ENCODE data around the gene PAX5.

The PAX5 gene

DNA sequence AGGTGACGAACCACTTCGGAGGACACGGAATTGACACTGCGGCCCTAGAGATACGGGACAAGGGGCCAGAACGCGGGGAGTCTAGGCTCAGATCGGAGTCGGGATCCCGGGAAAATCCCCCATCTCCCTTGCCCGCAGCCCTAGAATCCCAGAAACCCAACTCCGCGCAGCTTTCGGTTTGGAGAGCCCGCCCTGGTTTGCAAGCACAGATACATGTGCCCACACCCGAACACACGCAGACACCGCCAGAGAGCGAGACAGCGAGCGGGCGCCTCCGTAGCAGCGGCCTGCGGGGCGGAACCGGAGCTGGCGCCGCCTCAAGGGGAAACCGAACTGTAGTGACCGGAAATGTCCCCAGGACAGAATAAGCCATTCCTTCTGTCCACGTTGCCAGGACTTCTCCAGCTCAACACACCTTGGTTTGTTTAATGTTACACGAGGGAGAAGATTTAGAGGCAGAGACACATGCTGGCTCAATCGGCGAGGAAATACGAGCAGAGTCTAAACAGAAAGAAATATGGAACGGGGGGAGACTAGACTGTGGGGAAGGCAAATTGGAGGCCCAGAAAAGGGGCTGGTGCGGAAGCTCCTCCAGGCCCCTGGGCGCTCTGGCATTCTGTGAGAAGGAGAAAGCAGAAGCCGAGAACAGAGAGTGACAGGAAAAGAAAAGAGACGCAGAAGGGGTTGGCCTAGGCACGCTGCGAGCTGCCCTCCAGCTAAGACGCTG is 2.9 kb upstream of the PAX5 start:
- DNase-seq: peak; percentile 45

DNA sequence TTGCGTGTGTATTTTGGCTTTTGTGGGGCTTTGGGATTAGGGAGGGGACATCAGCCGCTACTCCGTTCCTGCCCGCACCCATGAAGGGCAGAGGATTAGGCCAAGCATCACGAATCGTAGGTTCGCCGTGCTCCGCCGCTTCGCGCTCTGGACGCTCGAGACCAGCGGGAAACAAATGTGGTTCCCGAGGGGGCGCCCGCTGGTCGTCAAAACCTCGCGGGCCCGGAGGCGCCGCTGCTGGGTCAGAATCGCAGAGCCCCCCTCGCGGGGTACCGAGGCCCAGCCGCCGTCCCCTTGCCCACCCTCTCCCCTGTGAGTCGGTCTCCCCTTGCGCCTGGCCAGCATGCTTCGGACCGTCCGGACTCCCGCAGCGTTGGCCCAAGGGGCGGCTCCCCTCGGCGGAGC is 2.3 kb upstream of the PAX5 start:
- DNase-seq: no peak

DNA sequence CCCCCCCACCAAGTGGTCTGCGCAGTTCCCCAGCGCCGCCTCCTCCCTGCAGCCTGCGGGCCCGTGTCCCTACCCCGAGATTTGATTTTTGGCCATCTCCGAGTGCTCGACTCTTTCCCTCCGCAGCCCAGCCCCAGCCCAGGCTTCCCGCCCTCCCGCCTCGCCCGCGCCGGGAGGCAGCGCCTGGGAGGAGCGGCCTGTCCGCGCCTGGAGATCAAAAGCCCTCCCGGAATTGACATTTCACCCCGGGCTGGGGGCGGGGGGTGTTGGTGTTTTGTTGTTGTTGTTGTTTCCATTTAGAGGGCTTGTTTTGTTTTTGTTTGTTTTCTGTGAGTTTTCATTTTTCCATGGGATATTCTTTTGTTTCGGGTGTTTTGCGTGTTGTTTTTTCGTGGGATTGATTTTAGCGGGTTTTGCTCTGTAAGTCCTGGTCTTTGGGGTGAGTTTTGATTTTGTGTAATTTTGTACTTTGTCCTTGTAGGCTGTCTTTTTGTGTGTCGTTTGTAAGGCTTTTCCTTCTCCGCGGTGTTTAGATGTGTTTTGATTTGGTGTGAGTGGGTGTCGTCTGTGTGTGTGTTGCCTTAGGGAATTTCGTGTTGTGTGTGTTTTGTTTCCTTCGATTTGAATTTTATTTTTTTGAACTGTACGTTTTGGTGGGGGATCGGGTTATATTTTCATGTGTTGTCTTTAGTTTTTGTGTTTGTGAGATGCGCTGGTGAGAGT is 1.7 kb upstream of the PAX5 start:
- no peak for DNase-seq

GRCh38 chr9:37034938-37035647 is 1.0 kb upstream of the PAX5 start:
- DNase-seq: no peak

GRCh38 chr9:37034305-37034937 is 353 bp upstream of the PAX5 start:
- no peak for DNase-seq

GRCh38 chr9:37033141-37033540 is 927 bp downstream of the PAX5 start:
- no peak for DNase-seq

- DNase-seq: no peak
Observed at GRCh38 chr9:37032713-37033112, 1.4 kb downstream of the PAX5 start.

DNA sequence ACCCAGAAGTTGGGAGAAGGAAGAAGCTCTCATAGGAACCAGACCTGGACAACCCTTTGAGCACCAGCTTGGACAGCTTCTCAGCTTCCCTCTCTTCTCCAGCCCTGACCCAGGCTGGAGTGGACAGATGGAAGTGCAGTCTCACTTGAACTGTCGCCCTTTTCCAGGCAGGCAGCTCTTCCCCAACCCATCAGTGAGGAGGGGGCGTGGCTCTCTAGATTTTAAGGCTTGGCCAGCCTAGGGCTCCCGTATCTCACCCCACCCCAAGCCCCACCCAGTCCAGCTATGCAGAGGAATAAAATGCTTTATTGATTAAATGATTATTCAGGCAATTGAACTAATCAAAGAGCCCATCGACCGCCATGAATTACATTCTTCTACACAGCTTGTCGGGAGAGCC is 2.2 kb downstream of the PAX5 start:
- DNase-seq: no peak

DNA sequence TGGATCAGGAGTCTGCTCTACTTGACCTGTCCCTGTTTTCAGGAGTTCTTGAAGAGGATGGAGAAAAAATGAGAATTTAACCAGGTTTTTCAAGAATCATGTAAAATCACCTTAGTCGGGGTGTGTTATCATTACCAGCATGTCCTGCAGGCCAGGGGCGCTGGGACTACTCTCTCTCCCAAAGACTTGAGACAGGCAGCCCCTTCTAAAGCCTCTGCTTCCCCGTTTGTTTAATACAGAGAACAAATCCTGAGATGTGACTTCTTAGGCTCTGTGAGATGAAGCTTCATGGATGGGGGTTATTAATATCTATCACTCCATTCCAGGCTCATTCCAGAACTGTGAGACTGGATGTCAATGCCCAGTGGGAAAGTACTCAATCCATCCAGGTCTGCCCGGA is 3.0 kb downstream of the PAX5 start:
- no peak for DNase-seq

DNA sequence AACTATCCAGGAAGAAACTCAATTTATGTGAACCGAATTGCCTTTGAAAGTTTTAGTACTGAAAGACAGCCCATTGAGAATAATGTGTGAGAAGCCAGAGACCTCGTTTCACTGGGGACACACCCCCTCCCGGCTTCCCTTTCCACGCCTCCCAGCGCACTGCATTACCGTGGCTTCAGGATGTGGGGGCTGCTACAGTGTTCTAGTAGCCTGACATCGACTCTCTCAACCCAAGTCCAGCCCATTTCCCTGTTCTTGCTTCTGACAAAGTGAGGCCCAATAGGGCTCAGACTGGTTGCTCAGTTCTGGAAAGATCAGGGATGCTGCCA is 3.5 kb downstream of the PAX5 start:
- no peak for DNase-seq

- no peak for DNase-seq
Observed at GRCh38 chr9:37029776-37030610, 4.1 kb downstream of the PAX5 start.

DNA sequence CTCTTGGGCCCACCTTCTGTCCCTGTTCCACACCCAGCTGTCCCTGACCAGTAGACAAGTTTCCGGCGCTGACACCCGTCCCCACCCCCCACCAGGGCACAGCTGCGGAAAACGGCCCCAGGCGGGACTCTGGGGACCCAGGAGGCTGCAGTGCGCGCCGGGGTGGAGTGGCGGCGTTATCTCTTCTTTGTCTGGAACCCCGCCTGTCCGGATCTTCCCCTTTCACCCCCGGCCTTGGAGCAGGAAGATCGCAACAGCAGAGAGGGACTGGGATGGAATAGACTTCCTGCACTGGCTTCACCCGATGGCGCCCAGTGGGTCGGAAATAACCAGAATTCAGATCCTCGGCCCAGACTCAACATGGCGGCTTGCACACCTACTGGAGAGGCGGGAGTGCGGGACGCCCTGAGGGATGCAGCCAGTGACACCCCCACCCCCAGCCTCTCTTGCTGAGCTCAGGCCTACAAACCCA is 4.7 kb downstream of the PAX5 start:
- DNase-seq: no peak

- DNase-seq: no peak
Observed at GRCh38 chr9:37028420-37029031, 5.5 kb downstream of the PAX5 start.

DNA sequence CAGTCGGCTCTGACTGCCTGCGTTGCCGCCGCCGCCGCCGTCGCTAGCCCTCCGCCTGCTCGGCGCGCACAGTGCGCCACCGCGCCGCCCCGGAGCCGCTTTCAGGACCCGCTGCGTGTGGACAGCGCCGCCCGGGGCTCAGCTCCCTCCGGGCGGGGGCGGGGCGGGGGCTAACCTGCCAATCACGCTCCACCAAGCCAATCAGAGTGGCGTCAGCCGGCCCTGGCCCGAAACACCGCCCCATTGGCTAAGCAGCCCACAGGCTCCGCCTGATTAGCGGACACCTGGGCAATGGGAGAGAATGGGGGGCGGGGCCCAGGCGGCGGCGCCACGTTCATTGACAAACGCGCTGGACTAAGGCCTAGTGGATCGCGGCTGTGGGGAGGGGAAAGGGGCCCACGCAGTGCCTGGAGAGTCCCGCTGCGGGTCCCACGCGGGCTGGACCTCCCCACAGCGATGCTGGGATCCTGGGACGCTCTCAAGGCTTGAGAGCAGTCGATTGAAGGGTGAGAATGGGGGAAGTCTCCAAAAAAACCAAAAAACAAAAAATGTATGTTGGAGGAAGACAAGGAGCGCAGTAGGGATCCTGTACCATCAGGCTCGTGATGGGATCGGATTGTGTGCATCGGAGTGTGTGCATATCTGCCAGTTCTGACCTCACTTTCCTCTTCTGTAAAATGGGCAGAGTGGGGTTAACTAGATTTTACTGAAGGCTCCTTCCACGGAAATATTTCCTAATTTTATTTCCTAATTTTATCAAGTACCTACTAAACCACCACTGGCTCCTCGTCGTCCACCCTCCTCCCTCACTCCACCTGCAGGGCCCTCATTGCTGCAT is 6.3 kb downstream of the PAX5 start:
- DNase-seq: peak; percentile 87

GRCh38 chr9:37026931-37027581 is 7.0 kb downstream of the PAX5 start:
- DNase-seq: no peak

DNA sequence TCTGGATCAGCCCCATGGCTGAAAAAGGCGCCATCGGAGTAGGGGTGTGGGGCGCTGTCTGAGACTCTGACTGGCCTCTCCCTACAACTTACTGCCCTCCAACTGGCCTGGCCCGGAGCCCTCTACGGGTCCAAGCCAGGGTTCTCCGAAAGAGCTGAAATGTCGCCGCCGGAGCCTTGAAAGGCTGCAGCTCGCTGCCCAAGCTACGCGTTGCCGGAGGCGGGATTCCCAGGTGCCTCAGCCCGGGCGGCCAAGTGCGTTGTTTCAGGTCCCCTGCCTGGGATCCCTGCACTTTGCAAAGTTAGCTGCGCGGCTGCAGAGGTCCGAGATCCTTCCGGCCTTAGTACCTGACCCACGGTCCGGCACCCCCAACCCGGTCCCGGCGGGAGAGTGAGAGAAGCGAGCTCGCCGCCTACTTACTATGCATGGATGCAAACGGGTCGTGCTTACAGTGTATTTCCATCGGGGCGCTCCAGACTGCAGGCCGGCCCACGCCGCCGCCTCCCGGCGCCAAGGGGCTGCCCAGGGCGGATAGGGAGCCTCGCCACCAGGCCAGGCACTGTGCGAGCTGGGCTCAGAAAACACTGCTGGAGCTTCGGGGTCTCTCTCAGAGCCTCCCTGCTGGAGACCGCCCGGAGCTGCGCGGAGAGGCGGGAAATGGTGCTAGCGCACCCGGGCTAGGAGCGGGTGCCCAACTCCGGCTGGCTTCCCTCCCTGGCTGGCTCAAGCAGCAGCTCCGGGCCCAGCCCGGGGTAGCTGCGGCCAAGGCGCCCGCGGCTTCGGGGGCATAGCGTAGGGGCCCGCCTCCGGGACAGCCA is 7.7 kb downstream of the PAX5 start:
- DNase-seq: no peak

DNA sequence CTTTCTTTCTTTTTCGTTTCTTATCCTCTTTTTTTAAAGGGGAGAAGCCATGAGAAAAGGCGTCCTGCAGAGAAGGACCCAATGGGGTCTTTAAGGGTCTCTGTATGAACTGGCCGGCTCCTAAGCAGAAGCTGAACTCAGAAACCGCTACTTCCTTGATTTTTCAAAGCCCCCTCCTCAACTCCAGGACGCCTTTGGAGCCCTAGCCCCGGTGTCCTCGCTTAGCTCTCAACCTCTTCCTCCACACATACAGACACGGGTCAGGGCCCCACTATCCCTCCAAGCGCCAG is 8.3 kb downstream of the PAX5 start:
- no peak for DNase-seq

GRCh38 chr9:37025071-37025822 is 8.8 kb downstream of the PAX5 start:
- no peak for DNase-seq

DNA sequence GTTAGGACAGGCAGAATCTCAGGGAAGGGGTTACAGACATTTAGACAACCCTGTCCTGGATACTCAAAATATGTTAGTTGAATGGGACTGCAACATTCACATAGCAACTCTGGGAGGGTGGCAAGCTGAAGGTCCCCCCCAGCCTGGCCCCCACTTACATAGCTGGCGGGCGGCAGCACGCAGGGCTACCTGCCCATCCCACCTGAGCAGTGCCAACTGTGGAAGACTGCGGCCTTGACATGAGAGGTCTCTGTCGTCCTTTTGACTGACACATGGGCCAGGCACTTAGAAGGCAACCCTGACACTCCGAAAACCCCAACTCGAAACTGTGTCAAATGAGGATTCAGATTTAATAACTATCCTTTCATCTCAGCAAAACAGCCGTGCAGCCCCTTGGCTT is 16.5 kb downstream of the PAX5 start:
- DNase-seq: no peak
